Left cardiac atrium (tissue), 4 donors: ENCODE results near the gene ABCA8. TPM values are rescaled to one million over a fixed set of nuclear protein-coding genes. Genes with fewer than 3 reads are reported as not detected.
A peak's percentile ranks its signal among the peaks of the same experiment; 100 is the strongest.
"Not testable (repeated sequence)": the region's sequence is repeated elsewhere in the genome, so short reads cannot be mapped to it uniquely, and the experiment has no call there.

ENCODE experiments used
- ATAC-seq, 2 donors: fragments of 200-7000 bp; cut with Tn5 transposase; one replicate each; pipeline ENCODE4 v1.9.1; 2020; ENCODE audit warnings: mild to moderate bottlenecking in 2 of 2, moderate library complexity in 2 of 2
- DNase-seq: peaks from one replicate; pipeline ENCODE4 v3.0.0-alpha.2; 2020
- intact Hi-C, 2 donors: fragments of 100-400 bp; cut with DNase I; formaldehyde crosslinking; loops; one replicate each; pipeline versions ENCODE4 v1.14.1 to v1.15.1; 2022 to 2023
- total RNA-seq, 2 donors: library from RNA; stranded (reverse); fragmentation: NEBNext Ultra II Directional; extraction: Animal tissue kit (Norgen Biotek cat#: 25700); gene quantifications; one replicate each; pipeline ENCODE4 v1.2.1, GENCODE V29; 2021
- donor health status: DM: no; HTN: yes; CAD: no.
- donor health status: DM: no; HTN: yes; CAD: no; lungs with severe emphysema.
- donor health status: DM: yes; HTN: yes; CAD: no.
- donor health status: Dilated cardiomyopathy.

ABCA8 gene
- total RNA-seq, 2 donors from 2014 or later = 72.2 to 80.6 TPM

DNA sequence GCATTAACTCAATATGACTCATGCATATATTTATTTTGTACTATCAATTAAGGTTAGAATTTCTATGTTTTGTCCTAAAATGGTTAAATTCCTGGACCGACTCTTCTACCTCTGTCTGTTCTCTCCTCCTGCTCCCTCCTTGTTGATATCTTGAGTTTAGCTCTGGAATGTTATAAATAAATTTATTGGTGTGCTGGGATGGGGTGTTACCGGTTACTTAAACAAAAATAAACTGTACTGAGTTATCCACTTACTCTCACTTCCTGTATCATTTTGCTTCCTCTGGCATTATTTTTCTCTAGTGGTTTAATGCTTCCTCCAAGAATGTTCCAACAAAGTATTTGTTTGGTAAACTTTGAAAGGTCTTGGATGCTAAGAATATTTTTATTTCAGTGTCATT, 120.1 kb downstream of the ABCA8 start:
- intact Hi-C loops = no loop called here
- DNase-seq = no peak
- no peak for ATAC-seq

DNA sequence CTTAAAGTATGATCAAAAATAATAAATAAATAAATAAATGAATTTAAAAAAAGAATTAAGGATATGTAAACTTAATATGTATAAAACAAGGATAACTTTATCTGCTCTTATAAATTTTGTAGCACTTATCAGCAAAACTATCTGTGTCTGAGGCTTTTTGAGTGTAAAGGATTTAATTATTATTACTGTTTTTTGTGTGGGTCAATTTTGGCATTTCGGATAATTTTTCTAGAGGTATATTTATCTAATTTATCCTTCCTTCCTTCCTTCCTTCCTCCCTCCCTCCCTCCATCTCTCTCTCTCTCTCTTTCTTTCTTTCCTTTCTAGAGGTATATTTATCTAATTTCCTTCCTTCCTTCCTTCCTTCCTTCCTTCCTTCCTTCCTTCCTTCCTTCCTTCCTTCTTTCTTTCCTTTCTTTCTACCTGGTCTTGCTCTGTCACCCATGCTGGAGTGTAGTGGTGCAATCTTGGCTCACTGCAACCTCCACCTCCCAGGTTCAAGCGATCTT, 120.8 kb downstream of the ABCA8 start:
- DNase-seq = no peak
- intact Hi-C loops = no loop called here
- ATAC-seq = no peak

DNA sequence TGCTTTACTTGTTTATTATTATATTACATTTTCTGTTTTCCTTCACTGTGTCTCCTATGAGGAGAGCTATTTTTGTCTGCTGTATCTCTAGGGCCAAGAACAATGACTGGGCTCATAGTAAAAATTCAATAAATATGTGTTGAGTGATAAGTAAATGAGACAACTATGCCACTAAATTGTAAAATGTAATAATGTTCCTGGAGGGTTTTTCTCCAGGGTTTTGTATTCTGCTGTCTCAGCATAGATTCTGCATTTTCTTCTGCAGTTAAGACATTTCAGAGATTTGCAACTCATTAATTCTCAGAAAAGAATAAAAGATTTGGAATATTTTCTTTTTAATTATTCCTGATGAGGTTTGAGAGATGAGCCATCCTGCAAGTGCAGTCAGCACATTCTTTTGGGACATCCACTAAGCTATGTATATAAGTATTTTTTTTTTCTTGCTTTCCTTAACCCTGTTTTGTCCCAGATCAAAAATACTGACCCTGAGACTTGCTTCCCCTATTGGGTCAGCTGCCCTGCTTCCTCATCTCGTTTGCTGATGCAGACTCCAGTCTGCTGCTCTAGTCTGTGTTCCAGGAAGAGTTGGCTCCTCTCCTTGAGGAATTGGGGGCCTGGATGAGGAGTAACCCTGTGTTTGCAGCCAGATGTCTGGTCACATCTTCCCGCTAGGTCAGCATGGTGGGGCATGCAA, 122.9 kb downstream of the ABCA8 start:
- no peak for DNase-seq
- ATAC-seq = peak; percentile 59 to 76
- intact Hi-C loops = no loop called here

DNA sequence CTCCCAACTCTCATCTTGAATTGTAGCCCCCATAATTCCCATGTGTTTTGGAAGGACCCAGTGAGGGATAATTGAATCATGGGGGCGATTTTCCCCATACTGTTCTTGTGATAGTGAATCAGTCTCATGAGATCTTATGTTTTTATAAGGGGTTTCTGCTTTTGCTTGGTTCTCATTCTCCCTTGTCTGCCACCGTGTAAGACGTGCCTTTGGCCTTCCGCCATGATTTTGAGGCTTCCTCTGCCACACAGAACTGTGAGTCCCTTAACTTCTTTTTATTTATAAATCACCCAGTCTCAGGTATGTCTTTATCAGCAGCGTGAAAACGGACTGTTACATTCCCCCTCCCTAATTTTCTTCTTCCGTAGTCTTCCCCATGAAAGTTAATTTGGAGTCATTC, 124.0 kb downstream of the ABCA8 start:
- no peak for DNase-seq
- intact Hi-C loops = no loop called here
- no peak for ATAC-seq

DNA sequence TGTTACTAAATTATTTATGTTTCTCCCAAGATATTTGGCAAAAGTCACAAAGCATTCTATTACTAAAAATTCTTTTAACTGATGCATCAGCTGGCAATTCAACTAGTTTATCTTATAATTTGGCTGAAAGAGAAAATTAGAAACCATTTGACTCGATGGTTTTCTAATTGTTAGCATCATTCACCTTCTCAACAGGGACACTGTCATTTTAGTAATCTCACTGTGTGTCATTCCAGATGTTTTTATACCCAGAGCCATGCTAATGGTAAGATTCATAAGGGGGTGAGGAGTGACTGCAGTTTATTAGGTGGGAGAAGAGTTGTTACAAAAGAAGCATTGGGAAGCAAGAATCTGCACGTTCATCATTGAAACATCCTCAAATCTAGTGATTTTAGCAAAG, 124.9 kb downstream of the ABCA8 start:
- no peak for DNase-seq
- intact Hi-C loops = no loop called here
- ATAC-seq = no peak

DNA sequence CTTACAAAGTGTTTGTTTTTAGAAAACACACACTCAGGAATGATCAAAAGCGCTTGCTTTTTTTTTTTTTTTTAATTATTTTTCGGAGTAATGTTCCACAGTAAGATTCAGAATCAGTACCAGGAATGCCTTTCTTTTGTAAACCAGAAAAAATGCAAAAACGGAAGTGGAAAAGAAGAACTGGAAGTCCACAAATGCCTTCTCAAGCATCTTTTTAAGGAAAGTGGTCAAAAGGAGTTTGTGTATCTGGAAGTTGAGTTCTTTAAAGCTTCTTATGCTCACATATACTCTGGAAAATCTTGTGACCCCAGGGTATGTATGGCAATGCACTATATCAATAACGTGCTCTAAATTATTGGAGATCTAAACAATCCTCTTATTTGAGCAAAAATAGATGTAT, 126.0 kb downstream of the ABCA8 start:
- DNase-seq (no peak), ATAC-seq (no peak)
- intact Hi-C loops = no loop called here

DNA sequence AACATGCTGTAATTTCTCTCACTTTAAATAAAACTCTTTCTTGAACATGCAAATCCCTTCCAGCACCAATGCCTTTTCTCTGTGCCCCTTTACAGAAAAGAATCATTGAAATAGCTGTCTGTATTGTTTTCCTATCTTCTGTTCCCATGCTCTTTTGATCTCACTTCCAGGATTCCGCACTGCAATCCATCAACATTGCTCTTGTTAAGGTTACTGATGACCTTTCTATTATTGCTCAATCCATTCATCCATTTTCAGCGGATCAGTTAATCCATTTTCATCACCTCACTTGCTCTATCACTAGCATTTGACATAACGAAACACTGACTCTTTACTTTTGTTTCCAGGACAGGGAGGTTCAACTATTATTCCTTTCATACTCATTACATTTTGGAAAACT, 130.5 kb downstream of the ABCA8 start:
- DNase-seq (no peak), ATAC-seq (no peak)
- intact Hi-C loops = no loop called here

DNA sequence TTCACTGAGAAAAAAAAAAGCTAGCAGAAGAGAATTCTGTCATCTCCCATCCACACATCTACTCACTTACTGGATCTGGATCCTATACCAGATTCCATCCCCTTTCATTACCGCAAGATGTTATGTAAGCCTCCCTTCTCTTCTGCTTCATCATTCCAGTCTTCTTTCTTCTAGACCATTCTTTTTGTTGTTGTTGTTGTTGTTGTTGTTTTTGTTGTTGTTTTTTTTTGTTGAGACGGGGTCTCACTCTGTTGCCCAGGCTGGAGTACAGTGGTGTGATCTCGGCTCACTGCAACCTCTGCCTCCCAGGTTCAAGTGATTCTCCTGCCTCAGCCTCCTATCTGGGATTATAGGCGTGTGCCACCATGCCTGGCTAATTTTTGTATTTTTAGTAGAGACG, 131.0 kb downstream of the ABCA8 start:
- intact Hi-C loops, ATAC-seq, DNase-seq: not testable (repeated sequence)

DNA sequence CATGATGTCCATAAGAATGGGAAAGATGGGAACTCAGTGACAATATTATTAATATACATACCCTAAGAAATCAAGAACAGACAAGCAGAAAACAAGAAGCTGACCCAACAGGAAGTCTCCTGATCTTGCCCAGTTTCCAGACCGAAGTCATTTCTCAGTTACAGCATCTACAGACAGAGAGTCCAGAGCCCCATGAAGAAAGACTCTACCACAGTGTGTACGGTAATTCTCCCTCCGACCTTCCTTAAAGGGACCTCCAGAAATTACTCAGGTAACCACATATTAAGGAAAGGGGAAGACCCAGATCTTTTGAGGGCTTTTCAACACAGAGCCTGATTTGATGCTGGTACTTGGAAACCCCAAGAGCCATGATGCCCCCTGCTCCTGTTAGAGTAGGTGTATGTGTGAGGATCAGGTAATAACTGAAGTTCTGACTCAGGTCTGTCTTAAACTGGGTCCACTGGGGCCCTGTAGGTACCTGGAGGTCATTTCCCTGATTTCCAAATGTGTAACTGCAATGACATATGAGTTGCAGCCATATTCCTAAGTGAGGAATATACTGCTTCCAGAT, 132.4 kb downstream of the ABCA8 start:
- intact Hi-C loops = no loop called here
- no peak for ATAC-seq
- no peak for DNase-seq

DNA sequence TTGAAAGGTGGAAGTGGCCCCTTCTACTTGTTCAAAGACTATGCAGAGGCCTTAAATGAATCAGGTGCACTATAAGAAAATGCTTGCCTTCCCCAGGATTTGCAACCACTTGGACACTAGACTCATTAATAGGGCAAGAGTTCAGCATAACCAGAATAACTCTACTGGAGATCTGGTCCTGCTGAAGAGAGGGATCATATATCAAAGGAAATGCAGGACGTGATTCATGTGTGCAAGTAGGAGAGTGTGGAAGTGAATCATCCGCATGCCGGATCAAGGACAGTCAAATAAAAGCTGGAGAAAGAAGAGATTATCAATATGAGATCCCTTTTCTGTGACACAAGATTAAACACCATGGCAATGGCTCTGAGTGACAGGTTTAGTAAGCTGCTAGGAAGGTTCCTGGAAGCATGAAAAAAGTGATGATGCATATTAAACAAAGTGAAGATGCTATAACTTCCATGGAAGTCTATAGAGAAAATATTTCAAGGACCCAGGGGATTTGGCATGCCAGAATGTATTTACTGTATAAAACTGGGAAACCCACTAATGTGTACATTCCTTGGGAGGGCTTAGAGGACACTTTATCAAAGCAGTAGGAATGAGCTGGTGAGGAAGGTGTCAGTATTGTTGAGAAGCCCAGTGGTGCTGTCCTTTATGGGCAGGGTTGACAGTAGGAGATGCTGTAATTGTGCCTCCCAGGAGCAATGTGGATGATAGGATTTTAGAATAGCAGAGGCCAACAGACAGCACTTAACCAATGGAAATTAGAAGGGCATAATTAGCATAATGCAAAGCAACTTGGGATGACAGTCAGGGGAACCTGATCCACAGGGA, 133.1 kb downstream of the ABCA8 start:
- peak; percentile 50 to 89 for ATAC-seq
- intact Hi-C loops = no loop called here
- DNase-seq = no peak

DNA sequence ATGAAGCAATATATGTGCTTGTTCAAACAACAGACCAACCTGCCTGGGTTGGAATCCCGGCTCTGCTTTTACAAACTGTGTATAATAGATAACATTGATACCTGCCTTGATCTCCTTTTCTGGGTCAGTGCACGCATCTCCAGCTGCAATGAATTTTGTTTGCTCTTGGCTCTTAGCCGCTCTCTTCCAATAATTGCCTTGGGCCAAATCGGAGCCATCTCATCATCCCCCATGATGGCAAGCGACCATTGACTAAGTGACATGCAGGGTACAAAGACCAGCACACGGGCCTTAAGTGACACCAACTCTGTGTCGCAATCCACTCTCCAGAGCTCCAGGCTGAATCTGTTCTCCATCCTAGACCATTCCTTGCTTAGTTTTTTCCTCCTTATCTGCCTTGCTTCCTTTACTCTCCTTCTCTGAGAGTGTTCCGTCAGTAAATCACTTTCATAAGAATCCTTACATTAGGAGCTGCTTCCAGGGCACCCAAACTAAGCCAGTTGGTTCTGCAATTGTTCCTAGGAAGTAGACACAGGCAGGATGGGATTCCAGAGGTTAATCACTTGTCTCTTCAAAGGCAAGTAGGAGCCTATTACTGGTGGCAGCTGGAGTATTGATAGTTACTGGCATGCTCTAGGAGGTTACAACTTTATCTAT, 134.2 kb downstream of the ABCA8 start:
- DNase-seq (no peak), ATAC-seq (no peak)
- intact Hi-C loops = no loop called here

DNA sequence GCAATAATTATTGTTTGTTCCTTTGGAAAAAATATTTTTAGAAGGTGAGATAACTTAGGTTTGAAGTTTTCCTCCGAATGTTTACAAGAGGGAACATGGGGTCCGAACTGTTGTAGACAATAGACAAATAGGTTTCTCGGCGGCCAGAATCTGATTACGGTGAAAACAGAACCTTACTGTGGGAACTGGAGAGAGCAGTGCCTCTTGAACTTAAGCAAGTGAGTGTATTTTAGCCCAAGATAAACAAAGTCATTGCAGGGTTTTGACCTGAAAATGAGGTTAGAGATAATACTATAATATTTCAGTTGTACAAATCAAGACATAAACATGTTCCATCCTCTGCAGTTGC, 134.7 kb downstream of the ABCA8 start:
- intact Hi-C loops = no loop called here
- DNase-seq = no peak
- ATAC-seq = no peak

DNA sequence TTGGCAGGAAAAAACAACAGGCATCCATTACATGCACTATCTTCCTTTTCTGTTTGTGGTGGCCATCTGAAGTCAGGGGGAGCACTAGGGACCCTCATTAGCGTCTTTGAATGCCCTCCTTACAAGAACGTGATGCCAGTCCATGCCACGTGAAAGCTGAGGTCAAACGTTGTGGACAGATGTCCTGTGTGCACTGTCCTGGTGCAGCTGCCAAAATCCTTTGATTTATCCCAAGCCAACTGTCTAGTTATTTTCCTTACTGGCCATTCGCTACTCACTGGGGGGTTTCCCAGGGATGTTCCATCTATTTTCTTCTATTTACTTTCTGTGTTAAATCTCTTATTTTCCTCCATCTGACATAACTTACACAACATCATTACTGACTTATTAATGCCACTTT, 135.7 kb downstream of the ABCA8 start:
- no peak for ATAC-seq
- intact Hi-C loops = no loop called here
- DNase-seq = no peak

Other genes starting within 250 kb of the ABCA8 start
- 10 to 100 TPM; 22.5 to 29.7 TPM for gene ABCA9, start 105.5 kb upstream of the ABCA8 start, total RNA-seq
- gene ABCA6, start 186.5 kb upstream of the ABCA8 start, total RNA-seq = 10 to 100 TPM; 30.6 to 42.2 TPM